Stimulated activated CD8-positive, alpha-beta memory T cell treated with anti-CD3 and anti-CD28 coated beads, Interleukin-12 subunit alpha, Interleukin-12 subunit beta, amount 100 ng/mL, for 1 hour (primary cell): Measurements from ENCODE around the gene ERICH6.

Experiments
- DNase-seq: peaks from one replicate; pipeline ENCODE4 v3.0.0-alpha.2; 2020; ENCODE audit warnings: low read depth

ERICH6 gene

GRCh38 chr3:150736903-150737832 lies 33.4 kb upstream of the ERICH6 start:
- no peak for DNase-seq

GRCh38 chr3:150736316-150736719 lies 32.6 kb upstream of the ERICH6 start:
- DNase-seq, result no peak

- no peak for DNase-seq
These were observed 31.0 kb upstream of the ERICH6 start for GRCh38 chr3:150734795-150735119.

- DNase-seq, result no peak
These were observed 30.4 kb upstream of the ERICH6 start for GRCh38 chr3:150733936-150734794.

- DNase-seq, result no peak
These were observed 29.7 kb upstream of the ERICH6 start for GRCh38 chr3:150733373-150733935.

- DNase-seq, result no peak
These were observed 26.1 kb upstream of the ERICH6 start for GRCh38 chr3:150729682-150730360.

GRCh38 chr3:150727653-150728502 lies 24.2 kb upstream of the ERICH6 start:
- DNase-seq, result no peak

GRCh38 chr3:150725548-150725947 lies 21.8 kb upstream of the ERICH6 start:
- DNase-seq, result no peak

- no peak for DNase-seq
These were observed 20.2 kb upstream of the ERICH6 start for GRCh38 chr3:150723946-150724345.

GRCh38 chr3:150722267-150722666 lies 18.5 kb upstream of the ERICH6 start:
- no peak for DNase-seq

- no peak for DNase-seq
These were observed 17.8 kb upstream of the ERICH6 start for GRCh38 chr3:150721285-150722130.

- no peak for DNase-seq
These were observed 16.7 kb upstream of the ERICH6 start for GRCh38 chr3:150720444-150720843.

- no peak for DNase-seq
These were observed 6.4 kb upstream of the ERICH6 start for GRCh38 chr3:150710097-150710496.

GRCh38 chr3:150703299-150703755 lies 393 bp downstream of the ERICH6 start:
- peak; percentile 23 for DNase-seq

- DNase-seq, result no peak
These were observed 4.6 kb downstream of the ERICH6 start for GRCh38 chr3:150699068-150699639.

- DNase-seq, result no peak
These were observed 6.1 kb downstream of the ERICH6 start for GRCh38 chr3:150697646-150698045.

GRCh38 chr3:150691414-150692040 lies 12.2 kb downstream of the ERICH6 start:
- no peak for DNase-seq

- DNase-seq, result no peak
These were observed 16.1 kb downstream of the ERICH6 start for GRCh38 chr3:150687613-150688012.

- DNase-seq, result no peak
These were observed 20.9 kb downstream of the ERICH6 start for GRCh38 chr3:150682824-150683223.
